Measurements from ENCODE around the gene ROPN1B.

The ROPN1B gene

DNA sequence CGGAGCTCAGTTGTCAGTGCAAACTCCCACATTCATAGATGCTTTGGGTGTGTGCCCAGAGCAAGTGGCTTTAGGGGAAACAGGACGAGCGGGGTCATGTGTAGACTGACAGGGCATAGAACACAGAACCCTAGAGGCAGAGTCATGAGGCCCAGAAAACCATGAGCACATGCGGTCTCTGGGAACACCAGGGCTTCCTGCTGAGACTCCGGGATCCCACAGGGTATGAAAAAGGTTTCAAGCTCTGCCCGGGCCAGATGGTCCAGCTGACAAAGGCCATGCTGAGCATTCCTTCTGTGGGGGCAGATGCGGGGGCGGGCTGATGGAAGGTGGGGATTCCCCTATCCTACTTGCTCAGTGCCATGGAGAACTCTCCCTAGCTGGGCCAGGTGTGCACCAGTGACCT, 44.8 kb downstream of the ROPN1B start:
- H3K79me1 ChIP-seq (ENCODE audit: low read length) = no peaks in the 10 kb centered on the region

DNA sequence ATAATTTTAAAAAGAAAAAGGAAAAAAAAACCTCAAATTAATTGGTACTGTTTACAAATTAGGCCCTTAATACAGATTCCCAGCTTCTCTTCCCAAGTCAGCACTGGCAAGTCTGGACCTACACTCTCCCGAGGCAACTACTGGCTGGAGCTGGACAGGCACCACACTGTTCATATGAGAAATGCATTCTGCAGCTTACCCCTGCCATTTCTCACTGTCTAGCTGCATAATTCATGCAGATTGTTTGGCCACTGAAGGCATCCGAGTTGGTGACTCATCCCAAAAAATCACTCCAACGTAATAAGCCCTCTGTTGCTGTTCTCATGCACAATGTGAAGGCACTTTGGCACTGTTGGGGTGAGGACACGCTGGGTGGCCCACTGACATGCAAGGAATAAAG, 45.3 kb downstream of the ROPN1B start:
- no peaks in the 10 kb centered on the region for H3K79me2 ChIP-seq (ENCODE audit: control insufficient read depth, insufficient read depth, low read length)
- no peak overlapping the region for H2BK15ac ChIP-seq (replicated peaks; ENCODE audit: low read depth)
- no peaks in the 10 kb centered on the region for H3K79me1 ChIP-seq (ENCODE audit: low read length)
- no peak overlapping the region for H3K4ac ChIP-seq (ENCODE audit: low read depth, low read length)
- no peak overlapping the region for H2BK120ac ChIP-seq (ENCODE audit: low read depth, low read length)
- no peak overlapping the region for H3K9ac ChIP-seq (ENCODE audit: low read length)
- H4K8ac ChIP-seq (ENCODE audit: low read depth, low read length) = no peak overlapping the region
- no peak overlapping the region for H4K5ac ChIP-seq (ENCODE audit: low read length)
- DNase-seq = no peak
- no peak overlapping the region for H3K4me3 ChIP-seq (ENCODE audit: low read length)
- H3K27ac ChIP-seq (ENCODE audit: low read depth, low read length) = no peak overlapping the region
- H3K27me3 ChIP-seq (ENCODE audit: insufficient read depth, low read length, poor library complexity) = no peaks in the 10 kb centered on the region
- H3K23ac ChIP-seq (ENCODE audit: low read length) = no peak overlapping the region
- no peaks in the 10 kb centered on the region for H3K36me3 ChIP-seq (ENCODE audit: control insufficient read depth, insufficient read depth, low read length)
- H3K56ac ChIP-seq (ENCODE audit: low read length) = no peak overlapping the region
- H3K4me1 ChIP-seq (ENCODE audit: control insufficient read depth, low read depth, low read length) = no peaks in the 10 kb centered on the region
- WGBS (ENCODE audit: extremely low coverage, insufficient coverage, low lambda C conversion rate) = no CpG with 5 or more reads among the region's 4 CpGs
- H3K18ac ChIP-seq (ENCODE audit: low read length) = no peak overlapping the region
- no peak overlapping the region for H3K4me2 ChIP-seq (ENCODE audit: low read length)
- no peak overlapping the region for H2AK5ac ChIP-seq (ENCODE audit: low read length)
- no peak overlapping the region for H2BK5ac ChIP-seq (ENCODE audit: low read length)

More for the DNA sequence above, 44.8 kb downstream of the ROPN1B start:
- Histone ChIP-seq H3K4me1 (ENCODE audit: control insufficient read depth, low read depth, low read length) (no peaks in the 10 kb centered on the region), H3K79me2 (ENCODE audit: control insufficient read depth, insufficient read depth, low read length) (no peaks in the 10 kb centered on the region), H4K8ac (ENCODE audit: low read depth, low read length) (no peak overlapping the region), H3K9ac (ENCODE audit: low read length) (no peak overlapping the region), H3K4me3 (ENCODE audit: low read length) (no peak overlapping the region), H3K27ac (ENCODE audit: low read depth, low read length) (no peak overlapping the region), H2BK5ac (ENCODE audit: low read length) (no peak overlapping the region), H2BK15ac (replicated peaks; ENCODE audit: low read depth) (no peak overlapping the region), H2AK5ac (ENCODE audit: low read length) (no peak overlapping the region), H3K4me2 (ENCODE audit: low read length) (no peak overlapping the region), H3K27me3 (ENCODE audit: insufficient read depth, low read length, poor library complexity) (no peaks in the 10 kb centered on the region), H4K5ac (ENCODE audit: low read length) (no peak overlapping the region), H3K4ac (ENCODE audit: low read depth, low read length) (no peak overlapping the region), H2BK120ac (ENCODE audit: low read depth, low read length) (no peak overlapping the region), H3K56ac (ENCODE audit: low read length) (no peak overlapping the region), H3K18ac (ENCODE audit: low read length) (no peak overlapping the region), H3K23ac (ENCODE audit: low read length) (no peak overlapping the region), H3K36me3 (ENCODE audit: control insufficient read depth, insufficient read depth, low read length) (no peaks in the 10 kb centered on the region)
- WGBS (ENCODE audit: extremely low coverage, insufficient coverage, low lambda C conversion rate) = no CpG with 5 or more reads among the region's 8 CpGs
- no peak for DNase-seq

- Histone ChIP-seq H2BK15ac (replicated peaks; ENCODE audit: low read depth) (no peak overlapping the region), H3K79me1 (ENCODE audit: low read length) (no peaks in the 10 kb centered on the region), H3K9ac (ENCODE audit: low read length) (no peak overlapping the region), H2BK5ac (ENCODE audit: low read length) (no peak overlapping the region), H3K56ac (ENCODE audit: low read length) (no peak overlapping the region), H3K79me2 (ENCODE audit: control insufficient read depth, insufficient read depth, low read length) (no peaks in the 10 kb centered on the region), H3K4ac (ENCODE audit: low read depth, low read length) (no peak overlapping the region), H3K4me2 (ENCODE audit: low read length) (no peak overlapping the region), H2AK5ac (ENCODE audit: low read length) (no peak overlapping the region), H3K27me3 (ENCODE audit: insufficient read depth, low read length, poor library complexity) (no peaks in the 10 kb centered on the region), H4K8ac (ENCODE audit: low read depth, low read length) (no peak overlapping the region), H3K27ac (ENCODE audit: low read depth, low read length) (no peak overlapping the region), H3K4me1 (ENCODE audit: control insufficient read depth, low read depth, low read length) (no peaks in the 10 kb centered on the region), H3K4me3 (ENCODE audit: low read length) (no peak overlapping the region), H2BK120ac (ENCODE audit: low read depth, low read length) (no peak overlapping the region), H3K18ac (ENCODE audit: low read length) (no peak overlapping the region), H3K36me3 (ENCODE audit: control insufficient read depth, insufficient read depth, low read length) (no peaks in the 10 kb centered on the region), H3K23ac (ENCODE audit: low read length) (no peak overlapping the region), H4K5ac (ENCODE audit: low read length) (no peak overlapping the region)
- no peak for DNase-seq
- no CpG with 5 or more reads among the region's 10 CpGs for WGBS (ENCODE audit: extremely low coverage, insufficient coverage, low lambda C conversion rate)
Measured at GRCh38 chr3:126015075-126015474, 46.1 kb downstream of the ROPN1B start.

GRCh38 chr3:126016616-126017015, 47.6 kb downstream of the ROPN1B start:
- Histone ChIP-seq H3K23ac (ENCODE audit: low read length) (no peak overlapping the region), H4K5ac (ENCODE audit: low read length) (no peak overlapping the region), H3K56ac (ENCODE audit: low read length) (no peak overlapping the region), H2BK120ac (ENCODE audit: low read depth, low read length) (no peak overlapping the region), H2AK5ac (ENCODE audit: low read length) (no peak overlapping the region), H3K27ac (ENCODE audit: low read depth, low read length) (no peak overlapping the region), H3K36me3 (ENCODE audit: control insufficient read depth, insufficient read depth, low read length) (no peaks in the 10 kb centered on the region), H3K9ac (ENCODE audit: low read length) (no peak overlapping the region), H3K4me1 (ENCODE audit: control insufficient read depth, low read depth, low read length) (no peaks in the 10 kb centered on the region), H2BK15ac (replicated peaks; ENCODE audit: low read depth) (no peak overlapping the region), H4K8ac (ENCODE audit: low read depth, low read length) (no peak overlapping the region), H3K79me1 (ENCODE audit: low read length) (no peaks in the 10 kb centered on the region), H3K27me3 (ENCODE audit: insufficient read depth, low read length, poor library complexity) (no peaks in the 10 kb centered on the region), H3K4ac (ENCODE audit: low read depth, low read length) (no peak overlapping the region), H2BK5ac (ENCODE audit: low read length) (no peak overlapping the region), H3K18ac (ENCODE audit: low read length) (no peak overlapping the region), H3K79me2 (ENCODE audit: control insufficient read depth, insufficient read depth, low read length) (no peaks in the 10 kb centered on the region), H3K4me2 (ENCODE audit: low read length) (no peak overlapping the region), H3K4me3 (ENCODE audit: low read length) (no peak overlapping the region)
- no peak for DNase-seq
- no CpG with 5 or more reads among the region's 8 CpGs for WGBS (ENCODE audit: extremely low coverage, insufficient coverage, low lambda C conversion rate)

DNA sequence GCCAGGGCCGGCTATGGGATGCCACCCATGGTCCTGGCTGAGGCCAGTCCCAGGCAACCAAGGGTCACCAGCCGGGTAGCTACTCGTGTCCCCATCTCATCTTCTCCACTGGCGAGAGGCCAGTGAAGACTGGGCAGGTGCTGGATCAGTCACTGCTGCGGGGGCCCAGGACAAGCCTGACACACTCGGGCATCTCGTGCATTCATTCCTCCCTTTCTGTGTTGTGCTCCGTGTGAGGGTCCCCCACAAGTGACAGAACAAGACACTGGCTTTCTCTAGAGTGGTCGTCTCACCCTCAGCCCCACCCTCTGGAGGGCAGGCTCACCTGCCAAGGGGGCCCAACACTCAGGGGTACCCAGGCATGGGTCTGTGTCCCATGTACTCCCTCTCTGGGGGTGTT, 48.4 kb downstream of the ROPN1B start:
- H2BK5ac ChIP-seq (ENCODE audit: low read length) = no peak overlapping the region
- H3K23ac ChIP-seq (ENCODE audit: low read length) = no peak overlapping the region
- no peaks in the 10 kb centered on the region for H3K79me2 ChIP-seq (ENCODE audit: control insufficient read depth, insufficient read depth, low read length)
- WGBS (ENCODE audit: extremely low coverage, insufficient coverage, low lambda C conversion rate) = no CpG with 5 or more reads among the region's 9 CpGs
- H2BK120ac ChIP-seq (ENCODE audit: low read depth, low read length) = no peak overlapping the region
- H4K5ac ChIP-seq (ENCODE audit: low read length) = no peak overlapping the region
- no peak overlapping the region for H3K4me3 ChIP-seq (ENCODE audit: low read length)
- H2AK5ac ChIP-seq (ENCODE audit: low read length) = no peak overlapping the region
- no peak for DNase-seq
- no peaks in the 10 kb centered on the region for H3K79me1 ChIP-seq (ENCODE audit: low read length)
- H3K18ac ChIP-seq (ENCODE audit: low read length) = no peak overlapping the region
- no peak overlapping the region for H3K27ac ChIP-seq (ENCODE audit: low read depth, low read length)
- H3K56ac ChIP-seq (ENCODE audit: low read length) = no peak overlapping the region
- H2BK15ac ChIP-seq (replicated peaks; ENCODE audit: low read depth) = no peak overlapping the region
- H3K27me3 ChIP-seq (ENCODE audit: insufficient read depth, low read length, poor library complexity) = no peaks in the 10 kb centered on the region
- no peak overlapping the region for H4K8ac ChIP-seq (ENCODE audit: low read depth, low read length)
- H3K9ac ChIP-seq (ENCODE audit: low read length) = no peak overlapping the region
- H3K4me1 ChIP-seq (ENCODE audit: control insufficient read depth, low read depth, low read length) = no peaks in the 10 kb centered on the region
- H3K4me2 ChIP-seq (ENCODE audit: low read length) = no peak overlapping the region
- no peaks in the 10 kb centered on the region for H3K36me3 ChIP-seq (ENCODE audit: control insufficient read depth, insufficient read depth, low read length)
- H3K4ac ChIP-seq (ENCODE audit: low read depth, low read length) = no peak overlapping the region

DNA sequence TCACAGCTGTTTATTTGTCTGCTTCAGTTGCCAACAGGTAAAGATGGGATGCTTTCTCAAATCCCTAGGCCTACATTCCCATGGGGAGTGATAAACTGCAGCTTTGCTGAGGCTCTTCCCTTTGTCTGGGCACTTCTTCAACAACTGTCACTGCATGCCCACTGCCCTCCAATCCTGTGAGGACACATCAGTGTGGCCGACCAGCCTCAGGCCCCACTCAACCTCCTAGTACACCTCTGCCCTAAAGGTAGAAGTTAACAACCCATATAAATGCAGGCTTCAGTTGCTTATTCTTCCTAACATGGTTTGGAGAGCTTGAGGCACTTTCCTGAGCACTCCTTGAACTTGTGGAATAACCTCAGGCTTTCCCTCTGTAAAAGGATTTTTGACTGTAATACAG, 49.6 kb downstream of the ROPN1B start:
- H3K4me3 ChIP-seq (ENCODE audit: low read length) = no peak overlapping the region
- H3K79me2 ChIP-seq (ENCODE audit: control insufficient read depth, insufficient read depth, low read length) = no peaks in the 10 kb centered on the region
- H3K36me3 ChIP-seq (ENCODE audit: control insufficient read depth, insufficient read depth, low read length) = no peaks in the 10 kb centered on the region
- no peak for DNase-seq
- H3K4ac ChIP-seq (ENCODE audit: low read depth, low read length) = no peak overlapping the region
- H3K9ac ChIP-seq (ENCODE audit: low read length) = no peak overlapping the region
- no peak overlapping the region for H3K18ac ChIP-seq (ENCODE audit: low read length)
- H3K79me1 ChIP-seq (ENCODE audit: low read length) = no peaks in the 10 kb centered on the region
- H3K27ac ChIP-seq (ENCODE audit: low read depth, low read length) = no peak overlapping the region
- H4K5ac ChIP-seq (ENCODE audit: low read length) = no peak overlapping the region
- no peak overlapping the region for H4K8ac ChIP-seq (ENCODE audit: low read depth, low read length)
- no peak overlapping the region for H2AK5ac ChIP-seq (ENCODE audit: low read length)
- no peak overlapping the region for H2BK120ac ChIP-seq (ENCODE audit: low read depth, low read length)
- no peak overlapping the region for H3K4me2 ChIP-seq (ENCODE audit: low read length)
- no peak overlapping the region for H3K56ac ChIP-seq (ENCODE audit: low read length)
- no peaks in the 10 kb centered on the region for H3K4me1 ChIP-seq (ENCODE audit: control insufficient read depth, low read depth, low read length)
- H3K23ac ChIP-seq (ENCODE audit: low read length) = no peak overlapping the region
- H2BK5ac ChIP-seq (ENCODE audit: low read length) = no peak overlapping the region
- WGBS (ENCODE audit: extremely low coverage, insufficient coverage, low lambda C conversion rate) = no CpG with 5 or more reads among the region's 1 CpG
- H2BK15ac ChIP-seq (replicated peaks; ENCODE audit: low read depth) = no peak overlapping the region
- no peaks in the 10 kb centered on the region for H3K27me3 ChIP-seq (ENCODE audit: insufficient read depth, low read length, poor library complexity)

All from mesendoderm (in vitro differentiated cells).